Daoy (cell line): ENCODE measurements around the gene MCM7. TPM values are rescaled to one million over a fixed set of nuclear protein-coding genes. Genes with fewer than 3 reads are reported as not detected.
A peak's percentile ranks its signal among the peaks of the same experiment; 100 is the strongest.

Source experiments
- DNase-seq: peaks from one replicate; pipeline ENCODE4 v3.0.0-alpha.2; 2015; ENCODE audit warnings: low read depth
- total RNA-seq: library from RNA; depleted of rRNA; stranded (reverse); fragments of >200 nt; shearing (Covaris generic); gene quantifications from 2 replicates; pipeline ENCODE4 v1.2.3, GENCODE V29; 2014

Gene MCM7
- total RNA-seq, 1 experiment from 2014 or later: 469 TPM

DNA sequence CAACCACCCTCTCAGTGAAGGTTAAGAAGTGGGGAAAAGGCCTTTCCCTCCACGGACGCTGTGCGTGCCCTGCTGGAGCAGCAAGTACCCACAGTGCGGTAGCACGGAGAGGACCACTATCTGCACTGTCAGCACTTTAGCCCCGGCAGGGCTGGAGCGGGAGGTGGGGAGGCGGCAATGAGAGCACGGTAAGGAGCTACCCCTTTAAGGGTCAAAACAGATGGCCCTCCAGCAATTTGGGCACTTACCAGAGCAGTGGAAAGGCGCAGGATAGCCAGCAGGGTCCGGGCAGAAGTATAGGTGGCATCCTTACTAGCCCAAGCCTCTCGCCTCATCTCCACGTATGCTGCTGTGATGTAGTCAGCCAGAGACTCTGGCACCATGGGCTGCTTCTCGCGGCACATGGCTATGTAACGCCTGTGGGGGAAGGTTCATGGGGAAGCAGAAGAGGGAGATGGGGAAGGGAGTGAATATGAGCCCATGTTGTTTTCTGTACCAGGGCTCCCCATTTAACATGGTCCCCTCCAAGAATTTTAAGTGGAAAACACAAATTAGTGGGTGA is 7.2 kb downstream of the MCM7 start:
- DNase-seq: no peak

GRCh38 chr7:100093498-100093897 is 7.7 kb downstream of the MCM7 start:
- DNase-seq: no peak

DNA sequence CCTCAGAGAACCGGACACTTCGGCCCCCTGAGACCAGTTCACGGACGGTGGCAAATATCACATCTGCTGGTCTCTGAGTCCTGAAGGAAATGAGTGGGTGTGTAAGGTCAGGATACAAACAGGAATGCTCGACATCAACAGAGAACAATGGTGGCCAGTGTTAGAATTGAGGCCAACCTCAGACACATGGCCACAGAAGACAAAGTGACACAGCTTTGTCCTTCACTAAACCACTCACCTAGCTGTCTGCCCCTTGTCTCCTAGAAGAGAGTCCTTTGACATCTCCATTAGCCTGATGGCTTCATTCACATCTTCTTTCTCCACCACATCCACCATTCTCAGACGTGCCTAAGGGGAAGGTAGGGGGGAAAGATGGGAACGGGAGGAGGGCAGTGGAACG is 8.1 kb downstream of the MCM7 start:
- no peak for DNase-seq

- DNase-seq: peak; percentile 55
Observed at GRCh38 chr7:100091411-100092181, 9.6 kb downstream of the MCM7 start.

DNA sequence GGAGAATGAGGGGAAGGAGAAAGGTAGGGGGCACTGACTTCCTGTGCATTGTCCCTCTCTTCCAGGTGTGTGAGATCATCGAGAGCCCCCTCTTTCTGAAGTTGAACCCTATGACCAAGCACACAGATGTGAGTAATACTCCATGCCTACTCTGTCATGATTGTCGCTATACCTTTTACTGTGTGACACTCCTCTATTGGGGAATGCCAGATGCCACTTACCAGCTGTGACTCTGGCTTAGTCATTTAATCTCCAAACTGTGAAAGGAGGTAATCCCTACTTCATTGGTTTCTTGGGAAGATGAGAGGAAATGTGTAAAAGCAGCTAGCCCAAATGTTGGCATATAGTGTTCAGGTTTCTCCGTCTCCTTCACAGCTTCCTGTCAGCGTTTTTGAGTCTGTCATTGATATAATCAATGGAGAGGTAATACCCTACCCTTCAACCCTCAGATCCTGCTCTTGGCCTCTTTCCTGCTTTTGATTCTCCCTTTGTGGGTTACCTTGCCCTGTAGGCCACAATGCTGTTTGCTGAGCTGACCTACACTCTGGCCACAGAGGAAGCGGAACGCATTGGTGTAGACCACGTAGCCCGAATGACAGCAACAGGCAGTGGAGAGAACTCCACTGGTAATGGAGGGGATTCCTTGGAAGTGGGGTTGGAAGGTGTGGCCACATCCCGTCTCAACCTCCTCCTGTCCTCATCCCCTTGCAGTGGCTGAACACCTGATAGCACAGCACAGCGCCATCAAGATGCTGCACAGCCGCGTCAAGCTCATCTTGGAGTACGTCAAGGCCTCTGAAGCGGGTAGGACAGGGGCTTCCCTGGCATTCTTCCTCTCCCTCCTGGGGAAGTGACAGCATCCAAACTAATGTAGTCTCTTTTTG is 10.4 kb downstream of the MCM7 start:
- DNase-seq: no peak

DNA sequence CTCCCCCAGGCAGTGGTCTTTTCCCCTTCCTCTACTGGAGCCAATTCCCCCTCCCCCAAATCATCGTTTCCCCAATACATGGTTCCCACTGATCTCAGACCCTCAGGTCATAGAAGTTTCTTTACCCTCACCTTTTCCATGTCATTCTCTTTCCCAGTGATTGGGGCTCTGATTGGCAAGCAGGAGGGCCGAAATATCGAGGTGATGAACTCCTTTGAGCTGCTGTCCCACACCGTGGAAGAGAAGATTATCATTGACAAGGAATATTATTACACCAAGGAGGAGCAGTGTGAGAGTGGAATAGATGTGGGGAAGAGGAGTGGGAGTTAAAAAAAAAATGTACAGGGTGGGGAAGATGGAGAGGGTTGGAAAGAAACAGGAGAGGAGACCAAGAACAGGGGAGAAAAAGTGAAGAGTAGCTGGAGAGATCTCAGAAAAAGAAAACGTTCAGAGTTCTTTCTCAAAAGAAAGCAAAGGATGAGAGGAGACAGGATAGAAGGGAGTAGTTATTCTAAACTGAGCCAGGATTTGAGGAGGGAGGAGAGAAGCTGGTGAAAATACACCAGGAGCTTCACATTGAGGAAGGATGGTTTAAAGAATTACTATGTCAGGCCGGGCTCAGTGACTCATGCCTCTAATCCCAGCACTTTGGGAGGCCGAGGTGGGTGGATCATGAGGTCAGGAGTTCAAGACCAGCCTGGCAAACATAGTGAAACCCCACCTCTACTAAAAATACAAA is 11.6 kb downstream of the MCM7 start:
- peak; percentile 68 for DNase-seq

- DNase-seq: peak; percentile 95
Observed at GRCh38 chr7:100088621-100089457, 12.4 kb downstream of the MCM7 start, which contains the start of gene COPS6. Gene COPS6, plus strand, starts transcription at chr7:100088969. Its CDS starts 22 bp downstream, at chr7:100088991.

DNA sequence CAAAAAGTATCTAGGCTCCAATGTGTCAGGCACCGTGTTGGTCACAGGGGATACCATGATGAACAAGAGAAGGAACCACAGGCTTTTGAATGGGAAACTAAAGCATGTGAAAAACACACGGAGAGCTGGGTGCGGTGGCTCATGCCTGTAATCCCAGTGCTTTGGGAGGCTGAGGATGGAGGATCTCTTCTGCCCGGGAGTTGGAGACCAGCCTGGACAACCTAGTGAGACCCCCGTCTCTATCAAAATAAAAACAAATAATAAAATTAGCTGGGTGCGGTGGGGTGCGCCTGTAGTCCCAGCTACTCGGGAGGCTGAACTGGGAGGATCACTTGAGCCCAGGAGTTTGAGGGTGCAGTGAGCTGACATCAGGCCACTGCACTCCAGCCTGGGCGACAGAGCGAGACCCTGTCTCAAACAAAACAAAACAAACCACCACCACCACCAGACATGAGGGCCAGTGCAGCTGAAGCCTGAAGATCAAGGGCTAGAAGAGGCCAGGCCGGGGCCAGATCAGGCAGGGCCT is 13.0 kb downstream of the MCM7 start:
- no peak for DNase-seq

DNA sequence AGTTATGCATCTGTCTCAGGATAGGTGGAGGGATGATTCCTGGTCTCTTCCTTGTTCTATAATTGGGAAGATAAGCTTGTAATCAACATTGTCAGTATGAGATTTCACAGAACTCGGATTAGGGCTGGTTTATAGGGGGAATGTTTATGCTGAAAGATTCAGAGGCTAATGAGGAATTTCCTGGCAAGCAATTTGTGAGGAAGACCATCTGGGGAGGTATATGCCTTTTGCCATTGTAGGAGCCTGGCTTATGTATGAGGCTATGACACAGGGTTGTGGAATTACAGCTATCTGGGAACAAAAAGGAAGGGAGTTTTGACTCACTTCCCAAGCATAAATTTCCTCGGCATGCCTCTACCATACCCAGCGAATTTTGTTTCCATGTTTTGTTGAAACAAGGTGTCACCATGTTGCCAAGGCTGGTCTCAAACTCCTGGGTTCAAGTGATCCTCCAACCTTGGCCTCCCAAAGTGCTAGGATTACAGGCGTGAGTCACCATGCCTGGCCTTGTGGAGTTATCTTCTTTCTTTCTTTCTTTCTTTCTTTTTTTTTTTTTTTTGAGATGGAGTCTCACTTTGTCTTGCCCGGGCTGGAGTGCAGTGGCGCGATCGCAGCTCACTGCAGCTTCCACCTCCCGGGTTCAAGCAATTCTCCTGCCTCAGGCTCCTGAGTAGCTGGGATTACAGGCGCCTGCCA is 14.0 kb downstream of the MCM7 start:
- DNase-seq: peak; percentile 97

DNA sequence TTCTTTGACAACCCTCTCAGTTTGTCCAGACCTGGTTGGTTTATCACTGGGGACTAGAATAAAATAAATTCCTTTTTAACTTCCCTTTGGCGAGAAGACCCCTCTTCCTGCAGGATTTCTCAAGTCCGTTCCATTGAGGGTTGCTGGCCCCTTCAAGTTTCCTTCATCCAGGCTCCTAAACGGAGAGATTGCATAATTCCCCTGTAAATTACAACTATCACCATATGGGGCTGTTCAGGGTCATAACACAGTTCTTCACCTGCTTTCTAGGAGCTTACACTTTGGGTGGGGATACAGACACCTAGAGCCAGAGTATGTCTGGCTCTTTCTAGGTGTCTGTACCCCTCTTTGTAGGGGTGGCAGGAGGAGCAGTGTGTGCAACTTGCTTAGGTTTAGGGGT is 15.7 kb downstream of the MCM7 start:
- no peak for DNase-seq

DNA sequence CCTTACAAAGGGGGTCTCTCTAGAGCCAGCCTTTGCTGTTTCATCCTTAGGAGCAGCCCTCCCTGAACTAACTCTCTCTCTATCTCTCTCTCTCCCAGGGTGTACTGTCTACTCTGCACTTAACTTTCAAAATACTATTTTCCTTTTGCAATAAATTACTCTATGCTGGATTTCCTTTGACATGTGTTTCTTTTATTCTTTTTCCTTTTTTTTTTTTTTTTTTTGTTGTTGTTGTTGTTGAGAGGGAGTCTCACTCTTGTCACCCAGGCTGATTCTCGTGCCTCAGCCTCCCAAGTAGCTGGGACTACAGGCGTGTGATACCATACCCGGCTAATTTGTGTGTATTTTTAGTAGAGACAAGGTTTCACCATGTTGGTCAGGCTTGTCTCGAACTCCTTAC is 18.2 kb downstream of the MCM7 start:
- DNase-seq: no peak

- peak; percentile 100 for DNase-seq
Observed at GRCh38 chr7:100081535-100082102, 19.6 kb downstream of the MCM7 start, which contains the start of gene ZNF3. Gene ZNF3, minus strand, starts transcription at chr7:100081723. Its CDS starts 4,366 bp downstream, at chr7:100077357.

DNA sequence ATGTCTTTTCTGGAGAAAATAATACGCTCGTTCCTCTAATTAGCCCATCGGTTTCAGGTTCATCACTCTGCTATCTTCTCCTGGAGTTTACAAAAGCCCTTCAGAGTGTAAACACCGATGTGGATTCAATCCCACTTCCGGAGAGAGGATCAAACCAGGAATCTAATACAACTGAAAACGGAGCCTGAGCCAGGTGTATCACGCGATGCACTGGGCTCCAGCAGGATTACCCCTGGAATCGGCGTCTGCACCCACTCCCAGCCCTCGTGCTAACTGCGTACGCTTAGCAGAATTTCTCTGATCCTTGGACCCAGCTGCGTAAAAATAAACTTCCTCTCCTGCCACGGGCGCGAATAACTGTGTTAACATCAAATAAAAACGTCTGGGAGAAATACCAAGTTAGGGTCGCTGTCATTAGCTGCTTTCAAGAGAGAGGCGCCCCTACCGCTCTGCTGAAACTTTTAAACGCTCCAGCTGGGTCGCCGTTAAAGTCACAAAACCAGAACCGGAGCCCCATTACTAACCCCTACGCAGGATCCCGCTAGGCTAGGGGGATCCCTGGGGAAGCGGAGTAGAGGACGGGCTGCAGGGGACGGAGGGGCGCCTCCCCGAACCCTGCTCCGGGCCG is 20.2 kb downstream of the MCM7 start:
- peak; percentile 46 for DNase-seq

DNA sequence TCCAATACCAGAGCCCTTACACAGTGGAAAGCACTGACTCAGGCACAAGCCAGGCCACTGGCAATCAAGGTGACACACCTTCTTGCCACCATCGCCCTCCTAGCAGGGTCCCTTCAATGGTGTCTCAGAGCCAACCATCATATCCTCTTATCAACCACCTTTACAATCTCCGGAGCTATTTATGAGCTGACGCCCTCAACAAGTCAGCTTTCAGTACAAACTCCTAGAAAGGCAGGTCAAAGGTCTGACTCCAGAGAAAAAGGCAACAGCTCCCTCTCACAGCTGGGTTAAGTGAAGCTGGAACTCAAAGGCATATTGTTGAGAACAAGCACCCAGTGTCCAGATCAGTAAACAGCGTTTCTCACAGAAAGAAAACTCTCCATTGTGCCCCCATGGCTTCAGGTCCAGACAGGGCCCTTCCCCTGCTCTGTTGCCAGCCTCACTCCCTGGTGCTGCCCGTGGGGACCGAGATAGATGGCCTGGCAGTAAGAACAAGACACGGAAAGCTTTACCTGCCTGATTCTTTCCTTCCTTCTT is 22.1 kb downstream of the MCM7 start:
- DNase-seq: no peak

- no peak for DNase-seq
Observed at GRCh38 chr7:100077205-100077604, 24.0 kb downstream of the MCM7 start.

DNA sequence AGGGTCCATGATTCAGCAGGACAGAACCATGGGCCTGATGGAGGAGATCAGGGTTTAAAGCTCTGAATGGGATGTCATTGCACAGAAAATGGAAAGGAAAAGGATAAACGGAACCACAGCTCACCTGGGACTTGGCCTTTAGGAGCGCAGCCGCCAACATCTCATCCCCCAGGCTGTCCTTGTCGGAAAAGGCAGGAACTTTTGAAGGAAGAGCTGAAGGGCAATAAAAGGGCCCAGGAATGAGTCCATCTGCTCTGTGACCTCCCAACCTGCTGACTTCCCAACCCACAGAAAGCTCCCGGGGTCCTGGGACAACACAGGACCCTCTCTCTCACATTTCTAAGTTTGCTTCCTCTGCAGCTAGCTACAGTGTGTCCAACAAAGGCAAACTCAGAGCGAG is 25.8 kb downstream of the MCM7 start:
- DNase-seq: no peak

GRCh38 chr7:100074841-100075240 is 26.4 kb downstream of the MCM7 start:
- DNase-seq: no peak

DNA sequence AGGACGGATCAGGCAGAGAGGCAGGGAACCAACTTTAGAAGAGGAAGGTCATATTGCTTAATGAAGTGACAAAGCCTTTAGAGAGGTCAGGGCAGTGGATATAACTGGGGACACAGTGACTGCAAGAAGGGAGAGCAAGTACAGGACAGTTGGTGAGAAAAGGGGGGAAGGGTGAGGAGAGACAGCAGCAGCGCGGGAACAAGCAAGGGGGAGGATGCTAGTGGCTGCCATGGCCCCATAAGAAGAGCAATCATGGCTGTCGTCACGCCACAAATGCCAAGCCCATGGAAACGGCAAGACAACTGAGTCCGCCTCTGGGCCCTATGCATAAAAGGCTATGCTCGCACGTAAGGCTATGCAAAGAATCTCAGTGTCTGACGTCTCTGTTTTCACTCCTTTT is 28.7 kb downstream of the MCM7 start:
- no peak for DNase-seq
